SJSA1 (cell line): ENCODE results near the gene JTB. TPM values are rescaled to one million over a fixed set of nuclear protein-coding genes. Genes with fewer than 3 reads are reported as not detected.
A peak's percentile ranks its signal among the peaks of the same experiment; 100 is the strongest.

ENCODE experiments used
- DNase-seq, 2 experiments: peaks; one replicate each; pipeline ENCODE4 v3.0.0-alpha.2; 2015 to 2020; ENCODE audit warnings: low spot score in 2 of 2, low read depth in 1 of 2
- H3K27ac ChIP-seq: fragments of 250-450 bp; sonication (Bioruptor Pico); 2 replicates; pipeline ENCODE4 v1.5.1; 2020; ENCODE audit warnings: mild to moderate bottlenecking, moderate library complexity
- H3K27me3 ChIP-seq: fragments of 250-450 bp; sonication (Bioruptor Pico); replicated peaks from 2 replicates; pipeline ENCODE4 v1.5.1; 2020; ENCODE audit warnings: mild to moderate bottlenecking, moderate library complexity
- H3K36me3 ChIP-seq: fragments of 250-450 bp; sonication (Bioruptor Pico); 2 replicates; pipeline ENCODE4 v1.5.1; 2020; ENCODE audit warnings: mild to moderate bottlenecking
- H3K4me1 ChIP-seq: fragments of 250-450 bp; sonication (Bioruptor Pico); replicated peaks from 2 replicates; pipeline ENCODE4 v1.6.1; 2021; ENCODE audit warnings: mild to moderate bottlenecking
- H3K4me3 ChIP-seq: fragments of 250-450 bp; sonication (Bioruptor Pico); 2 replicates; pipeline ENCODE4 v1.5.1; 2020; ENCODE audit warnings: mild to moderate bottlenecking
- H3K9me3 ChIP-seq: fragments of 250-450 bp; sonication (Bioruptor Pico); replicated peaks from 2 replicates; pipeline ENCODE4 v1.5.1; 2020; ENCODE audit warnings: mild to moderate bottlenecking
- total RNA-seq: library from RNA; depleted of rRNA; stranded (reverse); fragments of >200 nt; shearing (Covaris generic); gene quantifications from 2 replicates; pipeline ENCODE4 v1.2.3, GENCODE V29; 2014

JTB gene
- total RNA-seq, 1 experiment from 2014 or later, result 232 TPM

- H3K4me1 ChIP-seq, result peaks cover 15% of the 10 kb centered on the region
- no peak overlapping the region for H3K27ac ChIP-seq
- peak overlapping the region; percentile 81 for H3K4me3 ChIP-seq
- H3K27me3 ChIP-seq, result no peaks in the 10 kb centered on the region
- no peaks in the 10 kb centered on the region for H3K9me3 ChIP-seq
- DNase-seq, result no peak
- H3K36me3 ChIP-seq, result peaks cover 53% of the 10 kb centered on the region
These were observed 20.3 kb downstream of the JTB start for GRCh38 chr1:153956997-153957715.

- Histone ChIP-seq H3K27me3 (no peaks in the 10 kb centered on the region), H3K4me1 (peaks cover 11% of the 10 kb centered on the region; the same call in 1 of the 2 replicates), H3K27ac (no peak overlapping the region), H3K9me3 (no peaks in the 10 kb centered on the region), H3K4me3 (no peak overlapping the region), H3K36me3 (peaks cover 54% of the 10 kb centered on the region)
- no peak for DNase-seq
These were observed 22.6 kb downstream of the JTB start for GRCh38 chr1:153954826-153955225.

- peaks cover 9% of the 10 kb centered on the region; the same call in 1 of the 2 replicates for H3K4me1 ChIP-seq
- H3K27ac ChIP-seq, result no peak overlapping the region
- no peaks in the 10 kb centered on the region for H3K9me3 ChIP-seq
- DNase-seq, result peak in 1 of 2 experiments; percentile 36
- H3K36me3 ChIP-seq, result peaks cover 54% of the 10 kb centered on the region
- H3K27me3 ChIP-seq, result no peaks in the 10 kb centered on the region
- no peak overlapping the region for H3K4me3 ChIP-seq
These were observed 23.6 kb downstream of the JTB start for GRCh38 chr1:153953859-153954365.

- Histone ChIP-seq H3K4me1 (peaks cover 4% of the 10 kb centered on the region), H3K36me3 (peaks cover 68% of the 10 kb centered on the region), H3K9me3 (no peaks in the 10 kb centered on the region), H3K27ac (no peak overlapping the region), H3K4me3 (no peak overlapping the region), H3K27me3 (no peaks in the 10 kb centered on the region)
- no peak for DNase-seq
These were observed 25.7 kb downstream of the JTB start for GRCh38 chr1:153951801-153952200.

GRCh38 chr1:153951183-153951582 is 26.3 kb downstream of the JTB start:
- no peak overlapping the region for H3K27ac ChIP-seq
- H3K4me3 ChIP-seq, result no peak overlapping the region
- peaks cover 74% of the 10 kb centered on the region for H3K36me3 ChIP-seq
- peaks cover 2% of the 10 kb centered on the region; the same call in 1 of the 2 replicates for H3K9me3 ChIP-seq
- DNase-seq, result no peak
- H3K4me1 ChIP-seq, result peaks cover 6% of the 10 kb centered on the region
- H3K27me3 ChIP-seq, result no peaks in the 10 kb centered on the region

- DNase-seq, result peak; percentile 63 to 82
- H3K27ac ChIP-seq, result peak within 1 kb of the TSS; percentile 71
These were observed 30.7 kb downstream of the JTB start, which contains the start of gene DENND4B for GRCh38 chr1:153946622-153947241. Gene DENND4B (minus strand): TSS chr1:153946718. CDS start chr1:153944374, 2,344 bp downstream.

GRCh38 chr1:153945795-153946621 is 31.5 kb downstream of the JTB start:
- Histone ChIP-seq H3K36me3 (peaks cover 81% of the 10 kb centered on the region), H3K4me3 (peak overlapping the region; percentile 100), H3K4me1 (peaks cover 23% of the 10 kb centered on the region), H3K27me3 (no peaks in the 10 kb centered on the region), H3K9me3 (peaks cover 6% of the 10 kb centered on the region), H3K27ac (peak overlapping the region; percentile 71)
- peak; percentile 69 to 70 for DNase-seq

More at GRCh38 chr1:153946622-153947241, 30.7 kb downstream of the JTB start, which contains the start of gene DENND4B:
- Histone ChIP-seq H3K27me3 (no peaks in the 10 kb centered on the region), H3K4me1 (peaks cover 23% of the 10 kb centered on the region), H3K9me3 (peaks cover 6% of the 10 kb centered on the region), H3K4me3 (peak within 1 kb of the TSS; percentile 100), H3K36me3 (peaks cover 81% of the 10 kb centered on the region)

- no peaks in the 10 kb centered on the region for H3K27me3 ChIP-seq
- H3K36me3 ChIP-seq, result peaks cover 80% of the 10 kb centered on the region
- H3K4me3 ChIP-seq, result peak overlapping the region; percentile 100
- no peak for DNase-seq
- peaks cover 23% of the 10 kb centered on the region for H3K4me1 ChIP-seq
- H3K9me3 ChIP-seq, result peaks cover 6% of the 10 kb centered on the region
- peak overlapping the region; percentile 71 for H3K27ac ChIP-seq
These were observed 32.2 kb downstream of the JTB start for GRCh38 chr1:153945131-153945794.

- H3K4me1 ChIP-seq, result peaks cover 23% of the 10 kb centered on the region
- H3K27ac ChIP-seq, result no peak overlapping the region
- H3K4me3 ChIP-seq, result no peak overlapping the region
These were observed 32.7 kb downstream of the JTB start for GRCh38 chr1:153944827-153945117.

GRCh38 chr1:153944005-153944826 is 33.3 kb downstream of the JTB start:
- H3K27ac ChIP-seq, result no peak overlapping the region
- peaks cover 81% of the 10 kb centered on the region for H3K36me3 ChIP-seq
- no peak for DNase-seq
- H3K4me3 ChIP-seq, result no peak overlapping the region
- no peaks in the 10 kb centered on the region for H3K27me3 ChIP-seq
- H3K4me1 ChIP-seq, result peaks cover 23% of the 10 kb centered on the region
- peaks cover 6% of the 10 kb centered on the region for H3K9me3 ChIP-seq

More at GRCh38 chr1:153944827-153945117, 32.7 kb downstream of the JTB start:
- H3K27me3 ChIP-seq, result no peaks in the 10 kb centered on the region
- H3K9me3 ChIP-seq, result peaks cover 6% of the 10 kb centered on the region
- H3K36me3 ChIP-seq, result peaks cover 81% of the 10 kb centered on the region
- no peak for DNase-seq

- H3K4me3 ChIP-seq, result no peak overlapping the region
- H3K27me3 ChIP-seq, result no peaks in the 10 kb centered on the region
- peaks cover 75% of the 10 kb centered on the region for H3K36me3 ChIP-seq
- H3K27ac ChIP-seq, result no peak overlapping the region
- H3K9me3 ChIP-seq, result peaks cover 6% of the 10 kb centered on the region
- no peak for DNase-seq
- peaks cover 23% of the 10 kb centered on the region for H3K4me1 ChIP-seq
These were observed 34.5 kb downstream of the JTB start for GRCh38 chr1:153942766-153943549.
